DND-41 (cell line): ENCODE results near the gene CXCR5.

Experiments used
- ATAC-seq: fragments of 200-7000 bp; cut with Tn5 transposase; 3 replicates; pipeline ENCODE4 v1.9.1; 2021; ENCODE audit warnings: low read depth; ENCODE audit not compliant: insufficient read depth
- DNase-seq: peaks from one replicate; pipeline ENCODE4 v3.0.0-alpha.2; 2020
- H2AFZ ChIP-seq: 2 replicates; pipeline ENCODE4 v1.6.0; 2012; ENCODE audit warnings: low read depth, low read length
- H3K27ac ChIP-seq: 2 replicates; pipeline ENCODE4 v1.5.1; 2012; ENCODE audit warnings: low read length, inconsistent platforms
- H3K27me3 ChIP-seq: fragments of 200-600 bp; sonication (generic); 2 replicates; pipeline ENCODE4 v1.6.0; 2012; ENCODE audit warnings: low read length, mild to moderate bottlenecking, inconsistent platforms; ENCODE audit not compliant: insufficient read depth, poor library complexity
- H3K36me3 ChIP-seq: 2 replicates; pipeline ENCODE4 v1.5.1; 2012; ENCODE audit warnings: low read length, inconsistent platforms; ENCODE audit not compliant: insufficient read depth
- H3K4me1 ChIP-seq: 2 replicates; pipeline ENCODE4 v1.5.1; 2012; ENCODE audit warnings: mild to moderate bottlenecking, low read length; ENCODE audit not compliant: insufficient read depth
- H3K4me2 ChIP-seq: 2 replicates; pipeline ENCODE4 v1.6.0; 2012; ENCODE audit warnings: mild to moderate bottlenecking, moderate library complexity, low read length, inconsistent platforms; ENCODE audit not compliant: insufficient read depth
- H3K4me3 ChIP-seq, 2 experiments: fragments of 200-600 bp in 1 of 2; shearing (Covaris generic) in 1 of 2; 2 replicates each; pipeline ENCODE4 v1.5.1; 2012 to 2016; ENCODE audit warnings: inconsistent platforms in 2 of 2, low read length in 2 of 2, mild to moderate bottlenecking in 2 of 2, low read depth in 1 of 2, moderate library complexity in 1 of 2
- H3K79me2 ChIP-seq: 2 replicates; pipeline ENCODE4 v1.6.0; 2012; ENCODE audit warnings: low read length, inconsistent platforms; ENCODE audit not compliant: insufficient read depth
- H3K9ac ChIP-seq: 2 replicates; pipeline ENCODE4 v1.6.0; 2012; ENCODE audit warnings: low read depth, mild to moderate bottlenecking, inconsistent platforms, low read length, moderate library complexity
- H3K9me3 ChIP-seq: 2 replicates; pipeline ENCODE4 v1.5.1; 2012; ENCODE audit warnings: low read length, moderate library complexity, mild to moderate bottlenecking, inconsistent platforms; ENCODE audit not compliant: insufficient read depth, severe bottlenecking
- H4K20me1 ChIP-seq: 2 replicates; pipeline ENCODE4 v1.6.0; 2012; ENCODE audit warnings: low read length; ENCODE audit not compliant: insufficient read depth
- EZH2 ChIP-seq: IDR thresholded peaks from 3 replicates; pipeline ENCODE4 v1.6.1; 2012; ENCODE audit warnings: borderline replicate concordance, low read depth, mild to moderate bottlenecking, moderate library complexity, low read length, inconsistent platforms; ENCODE audit not compliant: severe bottlenecking
- TF ChIP-seq, protein P1 (sequence below): IDR thresholded peaks from 2 replicates; pipeline ENCODE4 v1.5.1; 2012; ENCODE audit warnings: borderline replicate concordance, low read length, moderate library complexity, mild to moderate bottlenecking; ENCODE audit not compliant: poor library complexity, severe bottlenecking; ENCODE audit errors: extremely low read depth

The CXCR5 gene

DNA sequence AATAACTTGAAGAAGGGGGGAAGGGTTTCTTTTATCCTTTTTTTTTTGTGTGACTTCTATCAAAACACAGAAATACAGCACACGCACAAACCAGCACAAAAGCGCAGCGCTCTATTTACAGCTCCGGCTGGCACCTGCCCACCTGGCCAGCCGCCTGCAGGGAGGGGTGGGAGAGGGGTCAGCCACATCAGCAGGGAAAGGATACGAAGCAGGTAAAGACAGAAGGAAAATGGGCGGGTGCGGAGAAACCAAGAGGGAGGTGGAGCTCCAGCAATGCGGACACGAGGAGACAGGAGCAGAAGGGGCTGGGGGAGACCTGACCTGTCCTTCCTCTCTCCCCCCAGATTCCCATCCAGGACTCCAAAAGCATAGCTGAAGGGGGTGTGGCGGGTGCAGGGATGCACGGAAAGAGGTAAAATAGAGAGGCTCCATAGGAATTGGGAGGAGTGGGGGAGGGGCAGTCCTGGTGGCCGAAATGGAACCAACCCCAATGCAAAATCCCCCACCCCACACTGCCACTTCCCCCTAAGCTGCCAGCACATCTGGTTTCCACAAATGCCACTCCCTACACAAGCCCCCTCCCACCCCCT is 14.1 kb downstream of the CXCR5 start:
- H3K27me3 ChIP-seq = no peaks in the 10 kb centered on the region
- DNase-seq = no peak
- H3K79me2 ChIP-seq = peaks cover 19% of the 10 kb centered on the region; the same call in 1 of the 2 replicates
- no peak for TF ChIP-seq EZH2
- TF ChIP-seq, protein P1, sequence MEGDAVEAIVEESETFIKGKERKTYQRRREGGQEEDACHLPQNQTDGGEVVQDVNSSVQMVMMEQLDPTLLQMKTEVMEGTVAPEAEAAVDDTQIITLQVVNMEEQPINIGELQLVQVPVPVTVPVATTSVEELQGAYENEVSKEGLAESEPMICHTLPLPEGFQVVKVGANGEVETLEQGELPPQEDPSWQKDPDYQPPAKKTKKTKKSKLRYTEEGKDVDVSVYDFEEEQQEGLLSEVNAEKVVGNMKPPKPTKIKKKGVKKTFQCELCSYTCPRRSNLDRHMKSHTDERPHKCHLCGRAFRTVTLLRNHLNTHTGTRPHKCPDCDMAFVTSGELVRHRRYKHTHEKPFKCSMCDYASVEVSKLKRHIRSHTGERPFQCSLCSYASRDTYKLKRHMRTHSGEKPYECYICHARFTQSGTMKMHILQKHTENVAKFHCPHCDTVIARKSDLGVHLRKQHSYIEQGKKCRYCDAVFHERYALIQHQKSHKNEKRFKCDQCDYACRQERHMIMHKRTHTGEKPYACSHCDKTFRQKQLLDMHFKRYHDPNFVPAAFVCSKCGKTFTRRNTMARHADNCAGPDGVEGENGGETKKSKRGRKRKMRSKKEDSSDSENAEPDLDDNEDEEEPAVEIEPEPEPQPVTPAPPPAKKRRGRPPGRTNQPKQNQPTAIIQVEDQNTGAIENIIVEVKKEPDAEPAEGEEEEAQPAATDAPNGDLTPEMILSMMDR = no peak
- H3K36me3 ChIP-seq = peaks cover 56% of the 10 kb centered on the region
- no peak overlapping the region for H2AFZ ChIP-seq
- no peak overlapping the region for H3K9ac ChIP-seq
- 0 out of 2 replicates have a peak overlapping the region, but pooled peaks have one; percentile 61 for H3K27ac ChIP-seq
- H3K4me1 ChIP-seq = peaks cover 44% of the 10 kb centered on the region
- no peaks in the 10 kb centered on the region for H4K20me1 ChIP-seq
- H3K9me3 ChIP-seq = no peaks in the 10 kb centered on the region
- H3K4me2 ChIP-seq = no peak overlapping the region
- H3K4me3 ChIP-seq = no peak overlapping the region
- no peak for ATAC-seq

DNA sequence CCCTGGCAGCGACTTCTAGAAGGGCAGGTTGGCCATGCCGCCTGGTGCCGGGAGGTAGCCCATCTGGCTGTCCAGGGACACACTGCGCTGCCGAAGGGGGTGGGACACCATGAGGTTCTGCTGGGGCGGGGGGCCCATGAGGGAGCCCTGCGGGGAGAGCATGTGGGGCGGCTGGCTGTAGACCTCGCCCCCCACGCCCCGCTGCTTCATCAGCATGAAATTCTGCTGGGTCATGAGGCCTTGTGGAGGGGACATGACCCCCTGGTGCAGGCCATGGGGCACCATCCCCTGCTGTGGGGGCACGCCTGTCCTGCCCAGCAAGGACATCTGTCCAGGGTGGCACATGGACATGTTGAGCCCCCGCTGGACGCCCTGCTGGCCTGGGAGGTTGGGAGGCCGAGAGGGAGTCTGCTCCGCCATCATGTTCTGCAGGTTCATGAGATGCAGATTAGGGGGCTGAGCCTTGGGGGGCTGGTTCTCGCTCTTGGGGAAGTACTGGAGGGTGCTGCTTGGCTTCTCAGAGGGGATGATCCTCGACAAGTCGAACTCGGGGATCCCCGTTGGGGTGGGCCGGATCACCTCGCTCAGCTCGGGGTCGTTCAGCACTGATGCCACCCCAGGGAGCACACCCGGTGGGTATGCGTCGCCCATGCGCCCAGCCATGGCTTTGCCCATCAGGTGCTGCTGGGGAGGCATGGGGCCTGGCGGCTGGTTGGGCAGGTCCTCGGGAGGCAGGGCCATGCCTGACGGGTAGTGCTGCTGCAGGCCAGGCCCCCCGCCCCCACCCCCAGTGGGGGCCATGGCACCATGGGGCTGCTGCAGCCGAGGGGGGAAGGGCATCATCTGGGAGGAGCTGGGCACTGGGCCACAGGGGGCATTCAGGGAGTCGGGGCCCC is 15.0 kb downstream of the CXCR5 start:
- no peak for TF ChIP-seq EZH2
- TF ChIP-seq, protein P1 = no peak
- ATAC-seq = no peak
- DNase-seq = no peak
- Histone ChIP-seq H3K9me3 (no peaks in the 10 kb centered on the region), H3K4me1 (peaks cover 36% of the 10 kb centered on the region), H3K4me3 (no peak overlapping the region), H3K4me2 (no peak overlapping the region), H3K36me3 (peaks cover 59% of the 10 kb centered on the region), H4K20me1 (no peaks in the 10 kb centered on the region), H3K79me2 (peaks cover 16% of the 10 kb centered on the region; the same call in 1 of the 2 replicates), H3K9ac (no peak overlapping the region), H2AFZ (no peak overlapping the region), H3K27me3 (no peaks in the 10 kb centered on the region), H3K27ac (no peak overlapping the region)

DNA sequence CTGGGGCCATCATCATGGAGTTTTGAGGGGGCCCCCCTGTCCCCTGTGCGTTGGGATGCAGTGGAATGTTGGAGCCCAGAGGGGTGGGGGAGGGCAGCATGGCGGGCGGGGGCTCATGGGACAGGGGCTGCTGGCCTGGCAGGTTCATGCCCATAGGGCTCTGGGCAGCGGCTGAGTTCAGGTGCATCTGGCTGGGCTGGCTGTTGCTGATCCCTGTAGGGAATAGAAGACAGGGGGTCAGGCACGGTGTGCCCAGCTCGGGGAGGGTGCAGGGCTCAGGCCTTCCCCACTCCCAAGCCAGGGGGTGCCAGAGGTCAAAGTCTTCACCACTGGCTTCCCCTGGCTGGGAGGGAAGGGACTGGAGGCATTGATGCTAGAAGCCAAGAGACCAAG is 15.6 kb downstream of the CXCR5 start:
- no peak for TF ChIP-seq EZH2
- TF ChIP-seq, protein P1 = no peak
- Histone ChIP-seq H3K27ac (no peak overlapping the region), H3K4me2 (no peak overlapping the region), H3K27me3 (no peaks in the 10 kb centered on the region), H4K20me1 (no peaks in the 10 kb centered on the region), H3K9me3 (no peaks in the 10 kb centered on the region), H3K36me3 (peaks cover 57% of the 10 kb centered on the region), H3K79me2 (peaks cover 10% of the 10 kb centered on the region; the same call in 1 of the 2 replicates), H3K4me3 (no peak overlapping the region), H3K9ac (no peak overlapping the region), H3K4me1 (peaks cover 30% of the 10 kb centered on the region), H2AFZ (no peak overlapping the region)
- DNase-seq (no peak), ATAC-seq (no peak)
